ENCODE results near the gene CBY2.
"Not testable (repeated sequence)": the region's sequence is repeated elsewhere in the genome, so short reads cannot be mapped to it uniquely, and the experiment has no call there.

CBY2 gene, protein sequence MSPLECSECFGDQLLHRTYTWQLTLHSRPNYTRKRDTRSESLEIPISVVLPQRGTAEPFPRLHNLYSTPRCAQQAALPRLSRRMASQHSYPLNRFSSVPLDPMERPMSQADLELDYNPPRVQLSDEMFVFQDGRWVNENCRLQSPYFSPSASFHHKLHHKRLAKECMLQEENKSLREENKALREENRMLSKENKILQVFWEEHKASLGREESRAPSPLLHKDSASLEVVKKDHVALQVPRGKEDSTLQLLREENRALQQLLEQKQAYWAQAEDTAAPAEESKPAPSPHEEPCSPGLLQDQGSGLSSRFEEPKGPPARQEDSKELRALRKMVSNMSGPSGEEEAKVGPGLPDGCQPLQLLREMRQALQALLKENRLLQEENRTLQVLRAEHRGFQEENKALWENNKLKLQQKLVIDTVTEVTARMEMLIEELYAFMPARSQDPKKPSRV

DNA sequence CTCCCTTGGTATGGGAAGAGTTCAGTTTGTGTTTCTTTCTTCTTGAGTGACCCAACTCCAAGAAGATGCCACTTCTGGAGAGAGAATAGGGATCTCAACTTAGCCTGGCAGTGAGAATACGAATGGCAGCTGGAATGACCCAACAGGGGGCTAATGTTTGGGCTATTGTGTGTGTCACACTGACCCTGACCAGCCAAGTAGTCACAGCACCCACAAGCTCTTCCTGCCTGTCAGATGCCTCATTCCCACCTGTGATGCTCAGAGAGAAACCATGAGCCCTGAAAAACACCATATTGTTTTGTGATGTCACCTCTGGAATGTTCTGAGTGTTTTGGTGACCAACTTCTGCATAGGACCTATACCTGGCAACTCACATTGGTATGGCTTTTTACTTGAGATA is at the start of gene CBY2:
CBY2 (plus strand) TSS at position 233 of the 400 bp plus-strand sequence; CDS start at position 304, 71 bp downstream.
- no peak for DNase-seq

DNA sequence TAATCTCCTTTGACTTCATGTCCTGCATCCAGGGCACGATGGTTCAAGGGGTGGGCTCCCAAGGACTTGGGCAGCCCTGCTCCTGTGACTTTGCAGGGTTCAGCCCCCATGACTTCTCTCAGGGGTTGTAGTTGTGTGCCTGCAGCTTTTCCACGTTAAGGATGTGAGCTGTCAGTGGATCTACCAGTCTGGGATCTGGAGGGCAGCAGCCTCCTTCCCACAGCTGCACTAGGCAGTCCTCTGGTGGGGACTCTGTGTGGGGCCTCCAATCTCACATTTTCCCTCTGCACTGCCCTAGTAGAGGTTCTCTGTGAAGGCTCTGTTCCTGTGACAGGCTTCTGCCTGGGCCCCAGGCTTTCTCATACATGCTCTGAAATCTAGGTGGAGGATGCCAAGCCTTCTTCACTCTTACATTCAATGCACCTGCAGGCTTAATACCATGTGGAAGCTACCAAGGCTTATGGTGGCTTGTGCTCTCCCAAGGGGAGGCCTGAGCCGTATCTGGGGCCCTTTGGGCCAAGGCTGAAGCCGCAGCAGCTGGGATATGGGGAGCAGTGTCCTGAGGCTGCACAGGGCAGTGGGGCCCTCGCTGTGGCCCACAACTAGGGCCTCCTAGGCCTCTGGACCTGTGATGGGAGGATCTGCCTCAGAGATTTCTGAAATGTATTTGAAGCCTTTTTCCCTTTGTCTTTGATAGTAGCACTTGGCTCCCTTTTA is 47.3 kb upstream of the CBY2 start:
- DNase-seq = no peak

DNA sequence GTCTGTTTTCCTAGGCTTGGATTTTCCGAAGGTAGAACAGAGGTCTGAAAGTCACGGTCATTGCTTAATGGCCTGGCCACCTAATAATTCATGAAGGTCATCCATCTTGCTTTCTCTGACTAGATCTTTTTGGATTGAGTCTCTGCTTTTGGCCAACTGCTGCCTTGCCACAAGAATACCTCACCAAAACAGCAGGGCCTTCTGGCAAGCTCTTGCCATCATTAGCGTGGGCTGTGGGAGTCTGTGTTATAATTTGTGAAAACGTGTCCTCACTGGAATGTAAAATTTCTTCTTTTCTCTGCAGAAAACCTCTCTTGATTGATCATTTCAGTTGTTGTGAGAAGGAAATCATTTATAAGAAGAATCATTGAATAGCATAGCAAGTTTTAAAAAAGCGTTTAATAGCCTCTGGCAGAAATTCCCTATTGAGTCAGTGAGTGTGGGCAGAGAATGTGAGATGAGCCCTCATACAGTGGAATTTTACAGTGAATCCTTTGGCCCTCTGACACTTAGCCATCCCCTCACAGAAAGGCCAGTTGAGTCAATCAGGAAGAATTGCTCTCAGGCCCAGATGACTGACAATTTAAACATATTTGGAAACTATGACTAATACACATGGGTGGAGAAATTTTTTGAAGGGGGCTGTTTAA is 43.4 kb upstream of the CBY2 start:
- DNase-seq = no peak

DNA sequence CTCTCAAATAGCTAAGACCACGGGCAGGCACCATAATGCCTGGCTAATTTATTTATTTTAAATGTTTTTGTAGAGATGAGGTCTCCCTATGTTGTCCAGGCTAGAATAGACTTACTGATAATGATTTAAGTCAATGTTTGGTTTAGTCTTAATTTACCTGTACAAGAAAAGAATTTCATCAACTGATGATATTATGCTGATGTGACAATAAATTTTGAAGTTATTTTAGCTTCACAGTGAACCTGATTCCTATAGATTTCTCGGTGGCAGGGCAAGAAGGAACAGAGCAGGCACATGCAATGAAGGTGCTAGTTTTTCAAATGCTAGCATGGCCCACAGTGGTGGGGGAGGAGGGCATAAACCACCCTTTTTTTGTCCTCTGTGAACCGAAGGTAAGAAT is 42.6 kb upstream of the CBY2 start:
- DNase-seq = no peak

DNA sequence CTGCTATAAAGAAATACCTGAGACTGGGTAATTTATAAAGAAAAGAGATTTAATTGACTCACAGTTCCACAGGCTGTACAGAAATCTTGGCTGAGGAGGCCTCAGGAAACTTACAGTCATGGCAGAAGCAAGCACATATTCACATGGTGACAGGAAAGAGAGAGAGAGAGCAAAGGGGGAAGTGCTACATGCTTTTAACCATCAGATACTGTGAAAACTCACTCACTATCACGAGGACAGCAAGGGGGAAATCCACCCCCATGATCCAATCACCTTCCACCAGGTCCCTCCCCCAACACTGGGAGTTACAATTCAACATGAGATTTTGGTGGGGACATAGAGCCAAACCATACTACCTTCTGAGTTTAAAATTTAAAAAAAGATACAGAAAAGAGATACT is 41.7 kb upstream of the CBY2 start:
- DNase-seq = not testable (repeated sequence)

DNA sequence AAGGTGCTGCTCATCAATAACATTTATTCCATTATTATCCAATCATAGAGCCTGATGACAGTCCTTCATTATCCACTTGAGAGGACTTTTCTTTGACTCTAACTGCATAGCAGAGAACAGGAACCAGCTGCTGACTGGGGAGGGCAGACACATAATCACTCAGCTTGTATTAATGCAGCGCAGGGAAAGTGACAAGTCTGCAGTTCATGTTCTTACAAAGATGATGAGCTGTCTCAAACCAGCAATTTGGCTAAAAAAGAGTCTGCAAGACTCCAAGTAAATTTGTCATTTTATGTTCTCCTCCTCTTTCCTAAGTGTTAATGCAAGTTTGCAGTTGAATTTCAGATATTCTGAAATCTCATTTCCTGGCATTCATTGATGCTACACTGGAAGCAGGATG is 40.0 kb upstream of the CBY2 start:
- no peak for DNase-seq

DNA sequence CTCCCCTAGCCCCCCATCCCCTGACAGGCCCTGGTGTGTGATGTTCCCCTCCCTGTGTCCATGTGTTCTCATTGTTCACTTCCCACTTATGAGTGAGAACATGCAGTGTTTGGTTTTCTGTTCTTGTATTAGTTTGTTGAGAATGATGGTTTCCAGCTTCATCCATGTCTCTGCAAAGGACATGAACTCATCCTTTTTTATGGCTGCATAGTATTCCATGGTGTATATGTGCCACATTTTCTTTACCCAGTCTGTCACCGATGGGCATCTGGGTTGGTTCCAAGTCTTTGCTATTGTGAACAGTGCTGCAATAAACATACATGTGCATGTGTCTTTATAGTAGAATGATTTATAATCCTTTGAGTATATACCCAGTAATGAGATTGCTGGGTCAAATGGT is 39.2 kb upstream of the CBY2 start:
- DNase-seq = not testable (repeated sequence)

DNA sequence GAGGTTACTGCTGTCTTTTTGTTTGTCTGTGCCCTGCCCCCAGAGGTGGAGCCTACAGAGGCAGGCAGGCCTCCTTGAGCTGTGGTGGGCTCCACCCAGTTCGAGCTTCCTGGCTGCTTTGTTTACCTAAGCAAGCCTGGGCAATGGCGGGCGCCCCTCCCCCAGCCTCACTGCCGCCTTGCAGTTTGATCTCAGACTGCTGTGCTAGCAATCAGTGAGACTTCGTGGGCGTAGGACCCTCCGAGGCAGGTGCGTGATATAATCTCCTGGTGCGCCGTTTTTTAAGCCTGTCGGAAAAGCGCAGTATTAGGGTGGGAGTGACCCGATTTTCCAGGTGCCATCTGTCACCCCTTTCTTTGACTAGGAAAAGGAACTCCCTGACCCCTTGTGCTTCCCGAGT is 32.5 kb upstream of the CBY2 start:
- DNase-seq = not testable (repeated sequence)

DNA sequence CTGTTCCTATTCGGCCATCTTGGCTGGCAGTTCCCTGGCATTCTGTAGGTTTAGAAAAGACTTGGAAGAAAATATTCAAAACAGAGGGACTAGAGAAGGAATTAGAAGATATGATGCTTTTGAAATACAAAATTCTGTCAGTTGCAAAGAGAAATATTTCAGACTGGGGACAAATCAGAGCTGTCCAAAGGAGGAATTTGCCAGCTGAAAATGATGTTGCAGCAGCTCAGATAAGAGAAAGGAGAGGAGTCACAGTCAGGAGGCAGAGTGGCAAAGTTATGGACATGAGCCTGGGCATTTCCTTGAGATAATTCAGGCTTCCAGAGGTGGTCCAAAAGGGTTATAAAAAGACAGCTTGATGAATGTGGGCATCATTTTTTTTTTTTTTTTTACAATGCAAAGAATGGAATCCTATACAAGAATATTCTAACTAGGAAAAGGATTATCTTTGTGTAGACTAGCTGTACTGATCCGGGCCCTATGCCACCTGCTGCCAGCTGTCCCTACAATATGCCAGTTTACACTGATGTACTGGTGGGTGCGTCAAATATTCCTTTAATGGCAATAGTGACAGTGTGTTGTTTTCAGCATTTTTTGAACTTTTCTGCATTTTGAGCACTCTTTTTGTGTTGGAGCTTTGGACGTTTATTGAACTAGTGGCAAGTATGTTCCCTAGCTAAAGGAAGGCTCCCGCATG is 31.8 kb upstream of the CBY2 start:
- DNase-seq = no peak

DNA sequence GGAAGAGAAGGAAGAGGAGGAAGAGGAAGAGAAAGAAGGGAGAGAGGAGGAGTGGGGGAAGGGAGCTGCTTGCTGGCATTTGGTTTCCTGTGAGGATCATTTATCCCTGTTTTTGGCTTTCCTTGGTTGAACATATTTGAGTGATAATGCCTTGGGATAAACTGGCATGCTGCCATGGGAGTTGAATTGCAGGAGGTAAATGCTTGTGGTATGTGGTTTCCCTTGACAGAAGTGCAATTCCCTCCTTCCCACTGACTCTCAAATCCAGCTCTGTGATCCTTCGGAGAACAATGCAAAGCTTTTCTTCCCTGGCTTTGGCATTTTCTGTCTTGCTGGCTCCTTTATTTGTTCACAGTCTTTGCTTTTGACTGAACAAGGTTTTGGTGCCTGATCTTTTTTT is 27.2 kb upstream of the CBY2 start:
- DNase-seq = no peak

DNA sequence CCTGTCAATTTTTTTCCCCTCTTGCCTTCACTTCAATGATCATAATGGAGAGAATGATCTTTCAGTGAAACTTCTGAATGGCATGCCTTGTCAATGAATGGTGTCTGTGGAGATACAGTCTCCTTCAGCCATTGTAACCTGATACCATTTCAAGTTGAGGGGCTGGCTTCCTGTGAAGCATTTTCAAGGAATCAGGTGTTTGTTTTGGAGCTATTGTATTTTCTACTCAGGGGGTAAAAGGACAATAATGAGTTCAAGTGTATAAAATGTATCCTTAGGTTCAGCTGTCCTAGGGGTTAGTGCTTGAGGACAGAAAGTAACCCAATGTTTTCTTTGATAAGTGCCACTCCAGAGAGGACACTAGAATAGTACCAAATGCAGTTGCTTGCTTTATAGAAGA is 23.8 kb upstream of the CBY2 start:
- DNase-seq = no peak

DNA sequence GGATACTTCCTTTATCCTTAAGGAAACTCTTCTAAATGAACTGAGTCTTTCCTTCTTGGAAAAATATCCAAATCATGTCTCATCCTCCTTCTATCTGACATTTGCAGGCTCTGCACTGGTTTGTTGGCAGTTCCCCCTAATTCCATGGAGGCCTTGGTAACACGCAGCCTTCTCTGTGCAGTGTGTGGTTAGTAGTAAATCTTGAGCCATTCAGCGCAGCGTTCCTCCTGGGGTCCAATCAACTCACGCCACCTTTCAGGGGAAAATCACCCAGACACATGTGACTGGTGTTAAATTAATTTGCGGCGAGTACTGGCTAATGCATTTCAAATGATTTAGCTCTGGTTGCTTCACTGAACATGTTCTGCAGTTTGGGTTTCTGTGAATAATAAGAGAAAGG is 21.0 kb upstream of the CBY2 start:
- no peak for DNase-seq

DNA sequence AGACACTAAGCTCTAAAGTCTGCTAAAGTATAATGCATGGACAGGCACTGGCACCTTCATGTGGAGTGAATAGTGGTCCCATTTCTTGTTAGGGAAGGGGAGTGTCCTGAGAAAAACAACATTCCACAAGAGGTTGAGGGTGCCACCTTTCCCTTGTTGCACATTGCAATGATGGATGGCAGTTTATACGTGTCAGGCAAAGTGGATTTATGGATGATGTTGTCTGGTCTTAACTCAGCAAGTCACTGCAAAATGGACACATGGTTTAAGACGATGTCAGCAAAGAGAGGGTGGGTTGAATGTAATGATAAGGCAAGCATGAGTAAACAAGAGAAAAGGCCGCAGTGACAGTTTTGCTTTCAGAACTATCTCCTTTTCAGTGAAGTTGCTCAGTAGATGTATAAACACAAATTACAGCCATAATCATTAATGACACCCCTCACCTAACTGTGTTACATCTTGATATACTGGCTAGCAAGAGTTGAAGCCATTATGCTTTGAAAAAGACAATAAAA is 19.6 kb upstream of the CBY2 start:
- no peak for DNase-seq

DNA sequence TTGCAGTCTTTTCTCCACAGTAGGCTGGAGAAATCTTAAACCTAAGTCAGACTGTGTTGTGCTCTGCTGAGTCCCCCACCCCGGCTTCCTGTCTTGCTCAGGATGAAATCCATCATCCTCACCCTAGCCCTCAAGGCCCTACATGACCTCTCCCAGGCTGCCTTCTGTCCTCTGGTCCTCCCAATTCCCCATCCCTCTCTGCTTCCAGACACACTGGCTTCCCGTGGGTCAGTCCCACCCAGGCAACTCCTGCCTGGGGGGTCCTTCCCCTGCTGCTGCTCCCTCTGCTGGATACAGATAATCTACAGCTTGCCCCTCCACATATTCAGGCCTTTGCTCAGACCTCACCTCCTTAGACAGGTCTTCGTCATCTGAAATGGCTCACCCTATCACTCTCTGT is 18.4 kb upstream of the CBY2 start:
- no peak for DNase-seq

DNA sequence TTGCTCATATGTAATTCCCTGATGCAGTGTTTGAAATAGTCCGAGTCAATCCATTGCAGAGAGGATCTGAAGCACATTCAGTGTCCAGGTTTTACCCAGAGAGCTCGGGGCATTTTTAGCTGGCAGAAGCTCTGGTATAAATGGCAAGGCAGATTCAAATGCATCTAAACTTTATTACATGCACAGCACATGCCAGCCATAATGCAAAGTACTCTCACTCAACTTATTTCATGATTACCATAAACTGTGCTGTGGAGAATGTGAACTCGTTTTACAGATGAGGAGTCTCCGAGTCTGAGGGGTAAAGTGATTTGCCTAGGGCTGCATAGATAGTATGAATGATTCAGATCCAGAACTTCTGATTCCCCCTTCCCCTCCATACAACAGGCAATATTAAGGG is 13.5 kb upstream of the CBY2 start:
- no peak for DNase-seq

DNA sequence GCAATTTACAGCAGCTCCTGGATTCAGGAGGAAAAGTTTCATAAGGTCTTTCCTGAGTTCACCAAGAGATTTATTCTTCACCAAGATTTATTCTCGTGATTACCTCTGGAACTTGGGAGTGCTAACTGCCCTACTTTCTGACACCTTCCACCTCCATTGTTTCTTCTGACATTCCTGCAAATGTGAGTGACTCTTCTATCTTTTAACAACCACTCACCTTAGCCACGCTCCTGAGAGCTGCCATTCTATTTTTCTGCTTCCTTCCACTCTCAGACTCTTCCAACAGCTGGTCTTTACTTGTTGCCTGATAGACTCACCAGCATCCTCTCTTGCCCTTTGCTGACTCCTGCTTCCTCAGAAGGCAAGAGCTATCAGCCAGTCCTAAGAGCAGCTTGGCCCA is 11.5 kb upstream of the CBY2 start:
- no peak for DNase-seq

DNA sequence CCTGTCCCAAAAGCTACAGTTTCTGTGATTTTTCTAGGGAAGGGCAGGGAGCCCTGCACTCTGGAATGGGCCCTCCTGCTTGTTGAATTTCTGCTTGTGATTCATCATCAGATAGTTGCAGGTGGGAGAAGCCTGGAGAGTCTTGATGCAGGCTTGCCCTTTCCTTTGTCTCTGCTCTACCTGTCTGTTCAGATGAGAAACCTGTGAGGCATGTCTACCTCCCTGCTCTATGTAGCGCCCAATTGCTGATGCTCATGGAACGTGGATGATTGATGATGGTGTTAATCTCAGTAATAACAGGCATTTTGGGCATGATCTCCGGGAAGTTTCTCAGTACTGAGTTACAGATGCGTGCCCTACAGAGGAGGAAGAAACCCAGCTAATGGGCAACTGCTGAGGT is 10.9 kb upstream of the CBY2 start:
- no peak for DNase-seq

DNA sequence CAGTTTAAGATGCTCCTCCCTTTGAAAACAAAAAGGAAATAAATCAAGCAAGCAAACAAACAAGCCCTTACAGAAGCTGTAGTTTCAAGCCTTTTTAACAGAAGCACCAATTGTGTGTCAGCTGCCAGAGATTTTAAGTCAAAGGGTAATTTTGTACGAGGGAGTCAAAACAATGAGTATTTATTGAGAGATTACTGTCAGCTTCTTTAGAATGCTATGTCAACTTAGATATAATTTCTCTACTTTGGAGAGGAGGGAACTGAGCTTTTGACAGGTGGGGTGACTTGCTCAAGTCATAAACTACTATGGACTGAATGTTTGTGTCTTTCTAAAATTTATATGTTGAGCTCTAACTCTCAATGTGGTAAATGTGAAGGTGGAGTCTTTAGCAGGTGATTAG is 10.5 kb upstream of the CBY2 start:
- DNase-seq = no peak

DNA sequence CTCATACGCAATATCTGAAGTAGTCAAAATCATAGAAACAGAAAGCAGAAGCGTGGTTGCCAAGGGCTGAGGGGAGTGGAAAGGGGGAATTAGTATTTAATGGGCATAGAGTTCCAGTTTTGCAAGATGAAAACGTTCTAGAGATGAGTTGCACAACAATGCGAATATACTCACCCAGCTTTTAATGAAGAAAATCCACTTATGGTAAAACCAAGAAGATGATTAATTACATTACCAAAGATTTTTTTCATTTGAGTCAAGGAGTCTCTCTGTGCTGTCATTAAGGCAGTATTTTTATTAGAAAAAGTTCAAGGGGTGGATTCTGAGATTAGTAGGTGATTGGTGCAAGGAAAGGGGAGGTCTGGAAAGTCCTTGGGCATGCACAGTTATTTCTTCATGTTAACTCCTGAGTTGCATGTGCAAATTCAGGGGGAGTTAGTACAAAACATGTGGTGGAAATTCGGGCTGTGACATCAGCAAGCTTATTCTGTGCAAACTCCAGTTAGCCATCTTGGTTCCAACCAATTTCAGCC is 6.9 kb upstream of the CBY2 start:
- DNase-seq = no peak

DNA sequence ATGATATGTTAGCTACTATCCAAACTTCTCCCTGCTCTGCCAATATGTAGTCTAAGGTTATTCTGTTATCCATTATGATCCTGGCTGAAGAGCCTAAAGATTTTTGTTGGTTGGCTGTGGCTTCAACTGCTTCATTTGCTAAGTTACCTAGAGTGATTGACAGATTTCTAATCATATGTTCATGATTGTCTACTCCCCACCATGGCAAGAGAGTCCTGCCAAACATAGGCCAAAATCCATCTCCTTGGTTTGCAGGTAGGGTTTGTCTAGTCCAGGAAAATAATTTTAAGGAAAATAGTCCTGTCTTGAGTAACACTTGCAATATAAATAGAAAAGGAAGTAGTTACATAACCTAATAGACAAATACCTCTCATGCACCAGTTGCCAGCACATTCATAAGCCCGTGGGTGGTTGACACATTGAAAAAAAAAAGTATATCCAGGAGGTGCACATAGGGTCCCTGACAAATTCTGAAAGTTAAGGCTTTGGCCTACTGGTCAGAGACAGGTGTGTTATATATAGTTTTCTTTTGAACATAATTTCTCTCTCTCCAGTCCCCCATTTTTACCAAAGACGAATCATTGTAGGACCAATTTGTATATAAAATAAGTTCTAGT is 5.4 kb upstream of the CBY2 start:
- no peak for DNase-seq

DNA sequence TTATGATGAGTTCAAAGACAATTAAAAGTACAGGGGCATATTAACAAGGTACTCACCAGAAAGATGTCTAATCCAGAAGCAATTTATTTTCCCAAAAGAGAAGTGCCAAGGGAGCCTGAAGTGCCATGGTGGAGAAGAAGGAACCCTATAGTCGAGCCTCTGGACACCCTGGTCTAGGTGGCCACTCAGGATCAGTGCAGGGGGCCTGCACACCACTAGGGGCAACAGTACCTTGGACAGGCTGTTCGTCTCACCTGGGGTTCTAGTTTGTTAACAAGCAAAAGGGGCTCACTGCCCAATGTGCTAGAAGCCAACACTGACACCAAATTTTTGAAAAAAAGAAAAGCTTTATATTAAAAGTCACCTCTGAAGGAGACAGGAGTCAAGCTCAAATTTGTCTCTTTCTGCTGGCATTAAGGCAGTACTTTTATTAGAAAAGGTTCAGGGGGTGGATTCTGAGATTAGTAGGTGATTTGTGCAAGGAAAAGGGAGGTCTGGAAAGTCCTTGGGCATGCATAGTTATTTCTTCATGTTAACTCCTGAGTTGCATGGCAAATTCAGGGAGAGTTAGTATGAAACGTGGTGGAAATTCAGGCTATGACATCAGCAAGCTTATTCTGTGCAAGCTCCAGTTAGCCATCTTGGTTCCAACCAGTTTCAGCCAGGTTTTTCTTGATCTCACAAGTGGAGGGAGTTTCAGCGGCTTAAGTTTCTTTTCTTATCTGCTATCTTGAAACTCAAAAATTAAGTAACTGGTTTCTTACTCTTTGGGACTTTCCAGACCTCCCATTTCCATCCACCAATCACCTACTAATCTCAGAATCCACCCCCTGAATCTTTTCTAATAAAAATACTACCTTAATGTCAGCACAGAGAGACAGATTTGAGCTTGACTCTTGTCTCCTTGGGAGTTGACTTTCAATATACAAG is 884 bp upstream of the CBY2 start:
- no peak for DNase-seq

Data from NCI-H1105 (cell line).